ENCODE results near the gene METTL16.

- TF ChIP-seq CTCF (IDR thresholded peaks at IDR 0.05; ENCODE audit: low read length) (no peak), EZH2 (IDR thresholded peaks at IDR 0.05; ENCODE audit: borderline replicate concordance, low read length) (no peak)
Measured at GRCh38 chr17:2438823-2439222, 72.9 kb downstream of the METTL16 start.

Measured in OCI-LY1 (cell line).